SIG-M5 (cell line): ENCODE data around the gene MRPS5.
"Not testable (repeated sequence)": the region's sequence is repeated elsewhere in the genome, so short reads cannot be mapped to it uniquely, and the experiment has no call there.

Experiments used
- DNase-seq: peaks from one replicate; lab custom pipeline; 2025; lab: John Stamatoyannopoulos, UW

The MRPS5 gene

GRCh38 chr2:95047629-95048510 is 73.7 kb downstream of the MRPS5 start:
- no peak for DNase-seq

DNA sequence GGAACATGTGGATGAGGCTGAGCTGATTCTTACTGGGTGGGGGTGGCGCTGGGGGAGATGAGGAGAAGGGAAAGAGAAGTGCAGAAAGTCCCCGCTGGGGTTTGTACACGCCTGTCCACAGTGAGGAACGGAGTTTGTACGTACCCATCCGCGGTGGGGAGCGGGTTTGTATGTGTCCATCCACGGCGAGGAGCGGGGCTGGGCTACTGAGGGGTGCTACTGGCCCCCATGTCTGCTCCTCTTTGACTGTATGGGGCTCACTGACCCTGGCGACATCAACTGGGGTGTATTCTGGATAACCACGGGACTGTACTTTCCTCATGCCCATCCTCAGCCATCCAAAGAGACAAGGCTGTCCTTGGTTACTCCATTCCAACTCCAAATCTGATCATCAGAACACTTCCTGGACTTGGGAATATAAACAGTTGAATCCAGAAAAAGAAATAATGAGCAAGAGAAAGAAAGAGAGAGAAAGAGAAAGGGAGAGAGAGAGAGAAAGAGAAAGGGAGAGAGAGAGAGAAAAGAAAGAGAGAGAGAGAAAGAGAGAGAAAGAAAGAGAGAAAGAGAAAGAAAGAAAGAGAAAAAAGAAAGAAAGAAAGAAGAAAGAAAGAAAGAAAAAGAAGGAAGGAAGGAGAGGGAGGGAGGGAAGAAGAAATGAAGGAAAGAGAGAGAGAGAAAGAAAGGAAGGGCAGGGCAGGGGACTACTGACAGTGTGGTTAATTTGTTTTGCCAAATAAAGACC is 75.1 kb downstream of the MRPS5 start:
- no peak for DNase-seq

DNA sequence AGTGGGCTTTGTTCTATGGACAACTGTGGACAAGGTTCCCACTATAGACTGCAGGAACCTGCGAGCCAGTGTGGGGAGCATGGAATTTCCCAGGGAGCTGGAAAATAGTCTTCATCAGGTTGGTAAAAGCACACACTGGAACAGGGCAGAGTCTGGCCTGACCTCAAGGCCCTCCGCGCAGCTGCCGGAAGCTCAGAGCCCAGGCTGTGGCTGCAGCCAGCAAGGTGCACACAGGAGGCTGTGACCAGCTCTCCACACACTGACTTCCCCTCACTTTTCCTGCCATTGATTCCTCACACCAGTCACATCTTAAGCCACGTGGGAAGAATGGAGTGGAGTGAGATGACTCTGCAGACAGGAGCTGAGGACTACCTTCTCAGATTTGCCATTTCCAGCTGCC is 77.0 kb downstream of the MRPS5 start:
- DNase-seq = no peak

- no peak for DNase-seq
Measured at GRCh38 chr2:95043300-95044093, 78.1 kb downstream of the MRPS5 start.

DNA sequence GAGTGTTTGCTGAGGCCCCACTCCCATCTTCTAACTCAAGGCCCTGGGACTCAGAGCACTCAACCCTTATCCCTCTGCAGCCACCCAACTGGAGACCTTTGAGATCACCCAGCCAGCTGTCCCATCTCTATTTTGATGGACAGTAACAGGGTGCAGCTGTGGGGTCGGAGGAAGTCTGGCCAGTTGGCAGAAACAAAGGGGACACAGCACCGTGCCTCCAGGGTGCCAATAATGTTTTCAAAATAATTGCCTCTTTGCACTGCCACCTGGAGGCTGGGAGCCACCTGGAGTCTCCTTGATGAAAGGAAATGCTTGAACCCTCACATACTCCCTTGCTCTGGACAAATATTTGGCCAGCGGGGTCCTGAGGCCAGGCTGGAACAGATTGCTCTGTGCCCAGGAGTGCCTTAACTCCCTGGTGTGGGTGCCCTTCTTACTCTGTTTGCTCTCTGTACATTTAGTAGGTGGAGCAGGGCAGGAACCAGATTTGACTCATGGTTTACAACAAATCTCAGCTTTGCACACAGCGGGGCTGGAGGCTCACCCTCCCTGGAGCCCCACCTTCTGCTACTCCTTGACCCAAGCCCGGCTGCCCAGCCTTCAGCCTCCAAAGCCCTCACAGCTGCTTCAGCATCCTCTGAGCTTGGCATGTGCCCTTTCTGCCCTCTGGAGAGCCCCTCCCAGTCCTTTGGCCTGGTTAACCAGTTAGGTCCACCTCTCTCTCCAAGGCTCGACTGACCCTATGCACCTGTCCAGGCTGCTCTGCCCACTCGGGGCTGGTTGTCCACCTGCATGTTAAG is 78.9 kb downstream of the MRPS5 start:
- DNase-seq = no peak

DNA sequence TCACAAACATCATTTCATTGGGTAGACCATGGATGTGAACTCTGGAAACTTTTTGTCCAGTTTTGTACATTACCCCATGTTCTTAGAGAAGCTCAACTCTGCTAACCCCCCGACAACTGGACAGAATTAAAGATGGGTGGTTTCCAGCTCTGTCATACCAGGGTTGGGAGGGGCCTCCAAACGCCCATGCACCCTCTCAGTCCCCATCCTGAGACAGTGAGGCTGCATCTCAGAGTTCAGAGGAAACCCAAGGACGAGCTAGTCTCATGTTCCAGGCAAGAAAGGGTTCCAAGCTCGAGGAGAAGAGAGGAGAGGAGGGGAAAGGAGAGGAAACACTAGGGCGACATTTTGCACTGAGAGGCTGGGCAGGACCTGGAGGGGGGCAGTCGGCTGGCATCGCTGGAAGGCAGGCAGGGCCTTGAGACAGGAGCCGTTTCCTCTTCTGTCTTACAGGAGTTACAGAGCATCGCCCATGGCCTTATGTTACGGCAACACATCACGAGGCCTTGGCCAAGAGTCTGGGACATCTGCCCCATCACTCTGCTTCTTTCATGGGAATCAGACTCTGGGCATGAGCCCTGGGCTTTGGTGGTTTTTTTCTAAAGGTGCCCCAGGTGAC is 79.7 kb downstream of the MRPS5 start:
- DNase-seq = no peak

DNA sequence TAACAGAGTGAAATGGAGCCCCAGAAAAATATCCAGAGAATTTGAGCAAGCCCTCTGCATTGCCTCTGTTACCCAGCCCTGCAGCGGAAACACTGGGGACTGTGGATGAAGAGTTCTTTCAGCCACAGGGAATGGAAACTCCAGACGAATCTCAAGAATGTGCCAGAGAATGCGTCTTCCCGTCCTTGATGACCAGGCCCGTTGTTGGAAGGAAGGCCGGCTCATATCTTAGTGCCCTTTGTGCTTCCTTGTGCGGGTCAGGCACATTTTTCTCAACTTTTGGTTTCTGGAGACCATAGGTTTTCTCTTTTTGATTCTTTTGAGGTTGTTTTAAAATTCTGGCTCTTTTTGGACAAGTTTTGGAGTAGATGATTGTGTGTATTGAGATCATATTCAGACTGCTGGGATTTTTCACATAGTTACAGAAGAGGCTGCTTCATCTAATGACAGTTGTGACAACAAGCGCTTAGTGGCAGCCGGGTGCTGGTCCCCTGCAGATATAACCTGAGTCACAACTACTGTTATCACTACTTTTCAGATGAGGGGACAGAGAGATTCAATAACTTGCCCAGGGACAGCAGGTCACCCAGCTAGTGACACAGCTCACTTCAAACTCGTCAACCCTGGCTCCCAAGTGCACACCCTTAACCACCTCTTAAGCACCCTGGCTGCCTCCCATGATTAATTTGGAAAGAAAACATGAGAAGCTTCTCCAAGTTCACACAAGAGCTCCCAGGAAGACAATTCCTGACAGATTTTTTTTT is 80.4 kb downstream of the MRPS5 start:
- no peak for DNase-seq

DNA sequence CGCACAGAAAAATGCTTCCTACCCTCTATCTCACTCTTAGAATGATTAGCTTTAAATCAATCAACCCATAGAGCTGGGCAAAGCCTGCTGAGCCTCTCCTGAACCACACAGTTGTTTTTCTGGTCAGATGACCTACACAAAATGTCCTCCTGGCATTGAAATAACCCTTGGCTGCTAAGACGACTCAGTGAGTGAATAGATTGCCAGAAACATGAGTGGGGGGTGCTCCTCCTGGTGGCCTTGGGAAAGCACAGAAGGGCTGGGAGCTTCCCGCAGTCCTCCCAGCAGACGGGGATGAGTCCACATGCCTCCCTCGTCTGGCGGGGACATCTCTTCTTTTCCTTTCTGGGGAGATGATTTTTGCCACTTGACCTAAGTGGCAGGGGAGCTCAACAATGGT is 81.2 kb downstream of the MRPS5 start:
- no peak for DNase-seq

GRCh38 chr2:95039978-95040377 is 81.6 kb downstream of the MRPS5 start:
- no peak for DNase-seq

DNA sequence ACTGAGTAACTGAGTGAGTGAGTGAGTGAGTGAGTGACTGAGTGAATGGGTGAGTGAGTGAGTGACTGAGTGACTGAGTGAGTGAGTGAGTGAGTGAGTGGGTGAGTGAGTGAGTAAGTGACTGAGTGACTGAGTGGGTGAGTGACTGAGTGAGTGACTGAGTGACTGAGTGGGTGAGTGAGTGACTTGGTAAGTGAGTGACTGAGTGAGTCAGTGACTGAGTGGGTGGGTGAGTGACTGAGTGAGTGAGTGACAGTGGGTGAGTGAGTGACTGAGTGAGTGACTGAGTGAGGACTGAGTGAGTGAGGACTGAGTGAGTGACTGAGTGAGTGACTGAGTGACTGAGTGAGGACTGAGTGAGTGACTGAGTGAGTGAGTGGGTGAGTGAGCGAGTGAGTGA is 82.2 kb downstream of the MRPS5 start:
- no peak for DNase-seq

GRCh38 chr2:95038635-95039298 is 82.8 kb downstream of the MRPS5 start:
- no peak for DNase-seq

DNA sequence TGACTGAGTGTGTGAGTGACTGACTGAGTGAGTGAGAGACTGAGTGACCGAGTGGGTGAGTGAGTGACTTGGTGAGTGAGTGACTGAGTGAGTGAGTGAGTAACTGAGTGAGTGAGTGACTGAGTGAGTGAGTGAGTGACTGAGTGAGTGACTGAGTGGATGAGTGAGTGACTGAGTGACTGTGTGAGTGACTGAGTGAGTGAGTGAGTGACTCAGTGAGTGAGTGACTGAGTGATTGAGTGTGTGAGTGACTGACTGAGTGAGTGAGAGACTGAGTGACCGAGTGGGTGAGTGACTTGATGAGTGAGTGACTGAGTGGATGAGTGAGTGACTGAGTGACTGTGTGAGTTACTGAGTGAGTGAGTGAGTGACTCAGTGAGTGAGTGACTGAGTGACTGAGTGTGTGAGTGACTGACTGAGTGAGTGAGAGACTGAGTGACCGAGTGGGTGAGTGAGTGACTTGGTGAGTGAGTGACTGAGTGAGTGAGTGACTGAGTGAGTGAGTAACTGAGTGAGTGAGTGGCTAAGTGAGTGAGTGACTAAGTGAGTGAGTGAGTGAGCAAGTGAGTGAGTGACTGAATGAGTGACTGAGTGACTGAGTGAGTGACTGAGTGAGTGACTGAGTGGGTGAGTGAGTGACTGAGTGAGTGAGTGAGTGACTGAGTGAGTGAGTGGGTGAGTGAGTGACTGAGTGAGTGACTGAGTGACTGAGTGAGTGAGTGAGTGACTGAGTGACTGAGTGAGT is 83.6 kb downstream of the MRPS5 start:
- not testable (repeated sequence) for DNase-seq

GRCh38 chr2:95037384-95037839 is 84.2 kb downstream of the MRPS5 start:
- DNase-seq = no peak

DNA sequence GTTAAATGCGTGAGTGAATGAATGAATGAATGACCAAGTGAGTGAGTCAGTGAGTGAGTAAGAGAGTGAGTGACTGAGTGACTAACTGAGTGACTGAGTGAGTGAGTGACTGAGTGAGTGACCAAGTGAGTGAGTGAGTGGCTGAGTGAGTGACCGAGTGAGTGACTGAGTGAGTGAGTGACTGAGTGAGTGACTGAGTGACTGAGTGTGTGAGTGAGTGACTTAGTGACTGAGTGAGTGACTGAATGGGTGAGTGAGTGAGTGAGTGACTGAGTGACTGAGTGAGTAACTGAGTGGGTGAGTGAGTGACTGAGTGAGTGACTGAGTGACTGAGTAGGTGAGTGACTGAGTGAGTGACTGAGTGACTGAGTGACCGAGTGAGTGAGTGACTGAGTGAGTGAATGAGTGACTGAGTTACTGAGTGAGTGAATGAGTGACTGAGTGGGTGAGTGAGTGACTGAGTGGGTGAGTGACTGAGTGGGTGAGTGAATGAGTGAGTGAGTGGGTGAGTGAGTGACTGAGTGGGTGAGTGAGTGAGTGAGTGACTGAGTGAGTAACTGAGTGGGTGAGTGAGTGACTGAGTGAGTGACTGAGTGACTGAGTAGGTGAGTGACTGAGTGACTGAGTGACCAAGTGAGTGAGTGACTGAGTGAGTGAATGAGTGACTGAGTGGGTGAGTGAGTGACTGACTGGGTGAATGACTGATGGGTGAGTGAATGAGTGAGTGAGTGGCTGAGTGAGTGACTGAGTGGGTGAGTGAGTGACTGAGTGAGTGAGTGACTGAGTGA is 84.8 kb downstream of the MRPS5 start:
- no peak for DNase-seq
